ENCODE results near the gene NUP58.

Gene NUP58

GRCh38 chr13:25380082-25380481, 78.7 kb downstream of the NUP58 start:
- Histone ChIP-seq H3K79me2 (ENCODE audit: low read length) (no peaks in the 10 kb centered on the region), H3K9me3 (replicated peaks; ENCODE audit: insufficient read depth, low read length) (no peaks in the 10 kb centered on the region), H3F3A (ENCODE audit: insufficient read depth, low read length) (no peaks in the 10 kb centered on the region), H3K27me3 (replicated peaks; ENCODE audit: insufficient read depth, low read length) (no peaks in the 10 kb centered on the region), H4K20me1 (ENCODE audit: insufficient read depth, low read length) (no peaks in the 10 kb centered on the region), H2AFZ (ENCODE audit: low read length) (no peak overlapping the region), H3K4me1 (ENCODE audit: low read length) (no peaks in the 10 kb centered on the region), H3K9ac (ENCODE audit: low read length) (no peak overlapping the region), H3K4me3 (ENCODE audit: low read length) (no peak overlapping the region), H3K36me3 (replicated peaks; ENCODE audit: insufficient read depth, low read length) (no peaks in the 10 kb centered on the region), H3K27ac (ENCODE audit: low read length) (no peak overlapping the region), H3K4me2 (ENCODE audit: low read depth, low read length) (no peak overlapping the region), H3K9me2 (replicated peaks; ENCODE audit: insufficient read depth, low read length) (no peaks in the 10 kb centered on the region)
- no peak for DNase-seq
- TF ChIP-seq EZH2phosphoT487 (IDR thresholded peaks at IDR 0.05; ENCODE audit: low read length) (no peak), EZH2 (optimal IDR thresholded peaks at IDR 0.05; ENCODE audit: low read depth, low read length) (no peak)
- TF ChIP-seq, protein P1, sequence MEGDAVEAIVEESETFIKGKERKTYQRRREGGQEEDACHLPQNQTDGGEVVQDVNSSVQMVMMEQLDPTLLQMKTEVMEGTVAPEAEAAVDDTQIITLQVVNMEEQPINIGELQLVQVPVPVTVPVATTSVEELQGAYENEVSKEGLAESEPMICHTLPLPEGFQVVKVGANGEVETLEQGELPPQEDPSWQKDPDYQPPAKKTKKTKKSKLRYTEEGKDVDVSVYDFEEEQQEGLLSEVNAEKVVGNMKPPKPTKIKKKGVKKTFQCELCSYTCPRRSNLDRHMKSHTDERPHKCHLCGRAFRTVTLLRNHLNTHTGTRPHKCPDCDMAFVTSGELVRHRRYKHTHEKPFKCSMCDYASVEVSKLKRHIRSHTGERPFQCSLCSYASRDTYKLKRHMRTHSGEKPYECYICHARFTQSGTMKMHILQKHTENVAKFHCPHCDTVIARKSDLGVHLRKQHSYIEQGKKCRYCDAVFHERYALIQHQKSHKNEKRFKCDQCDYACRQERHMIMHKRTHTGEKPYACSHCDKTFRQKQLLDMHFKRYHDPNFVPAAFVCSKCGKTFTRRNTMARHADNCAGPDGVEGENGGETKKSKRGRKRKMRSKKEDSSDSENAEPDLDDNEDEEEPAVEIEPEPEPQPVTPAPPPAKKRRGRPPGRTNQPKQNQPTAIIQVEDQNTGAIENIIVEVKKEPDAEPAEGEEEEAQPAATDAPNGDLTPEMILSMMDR (IDR thresholded peaks at IDR 0.05; ENCODE audit: low read length): no peak

- no peak overlapping the region for H3K4me3 ChIP-seq (ENCODE audit: low read length)
- H3K36me3 ChIP-seq (replicated peaks; ENCODE audit: insufficient read depth, low read length): no peaks in the 10 kb centered on the region
- H4K20me1 ChIP-seq (ENCODE audit: insufficient read depth, low read length): no peaks in the 10 kb centered on the region
- no peak overlapping the region for H3K4me2 ChIP-seq (ENCODE audit: low read depth, low read length)
- no peaks in the 10 kb centered on the region for H3K4me1 ChIP-seq (ENCODE audit: low read length)
- no peak overlapping the region for H3K27ac ChIP-seq (ENCODE audit: low read length)
- no peak overlapping the region for H2AFZ ChIP-seq (ENCODE audit: low read length)
- H3K9me3 ChIP-seq (replicated peaks; ENCODE audit: insufficient read depth, low read length): no peaks in the 10 kb centered on the region
- no peaks in the 10 kb centered on the region for H3K9me2 ChIP-seq (replicated peaks; ENCODE audit: insufficient read depth, low read length)
- TF ChIP-seq EZH2phosphoT487 (IDR thresholded peaks at IDR 0.05; ENCODE audit: low read length): no peak
- TF ChIP-seq EZH2 (optimal IDR thresholded peaks at IDR 0.05; ENCODE audit: low read depth, low read length): no peak
- TF ChIP-seq, protein P1 (IDR thresholded peaks at IDR 0.05; ENCODE audit: low read length): no peak
- H3K79me2 ChIP-seq (ENCODE audit: low read length): no peaks in the 10 kb centered on the region
- no peak for DNase-seq
- H3F3A ChIP-seq (ENCODE audit: insufficient read depth, low read length): no peaks in the 10 kb centered on the region
- no peak overlapping the region for H3K9ac ChIP-seq (ENCODE audit: low read length)
- H3K27me3 ChIP-seq (replicated peaks; ENCODE audit: insufficient read depth, low read length): no peaks in the 10 kb centered on the region
Measured at GRCh38 chr13:25380741-25381324, 79.4 kb downstream of the NUP58 start.

GRCh38 chr13:25384758-25385410, 83.5 kb downstream of the NUP58 start:
- Histone ChIP-seq H3K9me3 (replicated peaks; ENCODE audit: insufficient read depth, low read length) (no peaks in the 10 kb centered on the region), H3K36me3 (replicated peaks; ENCODE audit: insufficient read depth, low read length) (no peaks in the 10 kb centered on the region), H3K4me3 (ENCODE audit: low read length) (no peak overlapping the region), H3F3A (ENCODE audit: insufficient read depth, low read length) (no peaks in the 10 kb centered on the region), H3K79me2 (ENCODE audit: low read length) (no peaks in the 10 kb centered on the region), H2AFZ (ENCODE audit: low read length) (no peak overlapping the region), H3K9ac (ENCODE audit: low read length) (no peak overlapping the region), H3K27me3 (replicated peaks; ENCODE audit: insufficient read depth, low read length) (no peaks in the 10 kb centered on the region), H4K20me1 (ENCODE audit: insufficient read depth, low read length) (no peaks in the 10 kb centered on the region), H3K27ac (ENCODE audit: low read length) (no peak overlapping the region), H3K4me1 (ENCODE audit: low read length) (no peaks in the 10 kb centered on the region), H3K4me2 (ENCODE audit: low read depth, low read length) (no peak overlapping the region), H3K9me2 (replicated peaks; ENCODE audit: insufficient read depth, low read length) (no peaks in the 10 kb centered on the region)
- no peak for DNase-seq
- TF ChIP-seq, protein P1 (IDR thresholded peaks at IDR 0.05; ENCODE audit: low read length): no peak
- TF ChIP-seq EZH2 (optimal IDR thresholded peaks at IDR 0.05; ENCODE audit: low read depth, low read length) (no peak), EZH2phosphoT487 (IDR thresholded peaks at IDR 0.05; ENCODE audit: low read length) (no peak)
